ENCODE data around the gene EEF1A2.
"Not testable (repeated sequence)": the region's sequence is repeated elsewhere in the genome, so short reads cannot be mapped to it uniquely, and the experiment has no call there.

EEF1A2 gene

DNA sequence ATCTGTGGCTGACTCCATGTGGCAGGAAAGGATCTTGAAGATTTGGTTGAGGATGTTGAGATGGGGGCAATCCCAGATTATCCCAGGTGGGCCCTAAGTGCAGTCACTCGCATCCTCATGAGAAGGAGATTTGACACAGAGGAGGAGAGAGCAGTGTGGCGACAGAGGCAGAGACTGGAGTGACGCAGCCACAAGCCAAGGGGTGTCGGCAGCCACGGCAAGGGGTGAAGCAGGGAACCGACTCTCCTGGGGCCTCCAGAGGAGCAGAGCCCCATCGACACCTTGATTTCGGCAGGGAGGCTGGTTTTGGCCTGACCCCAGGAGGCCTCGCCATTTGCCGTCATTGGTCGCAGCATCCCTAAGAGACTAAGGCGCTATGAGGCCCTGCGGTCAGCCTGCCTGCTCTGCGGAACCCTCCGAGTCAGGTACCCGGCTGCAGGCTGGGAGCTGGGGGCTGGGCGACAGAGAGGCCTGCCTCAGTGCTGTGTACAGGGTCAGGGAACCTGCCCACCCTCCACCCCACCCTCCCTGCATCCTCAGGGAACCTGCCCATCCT, 12.5 kb downstream of the EEF1A2 start:
- no peak for DNase-seq
- TF ChIP-seq POLR2A (IDR thresholded peaks at IDR 0.05; ENCODE audit: low read length) (no peak), GATA1 (IDR thresholded peaks at IDR 0.05; ENCODE audit: low read depth, low read length) (no peak)

DNA sequence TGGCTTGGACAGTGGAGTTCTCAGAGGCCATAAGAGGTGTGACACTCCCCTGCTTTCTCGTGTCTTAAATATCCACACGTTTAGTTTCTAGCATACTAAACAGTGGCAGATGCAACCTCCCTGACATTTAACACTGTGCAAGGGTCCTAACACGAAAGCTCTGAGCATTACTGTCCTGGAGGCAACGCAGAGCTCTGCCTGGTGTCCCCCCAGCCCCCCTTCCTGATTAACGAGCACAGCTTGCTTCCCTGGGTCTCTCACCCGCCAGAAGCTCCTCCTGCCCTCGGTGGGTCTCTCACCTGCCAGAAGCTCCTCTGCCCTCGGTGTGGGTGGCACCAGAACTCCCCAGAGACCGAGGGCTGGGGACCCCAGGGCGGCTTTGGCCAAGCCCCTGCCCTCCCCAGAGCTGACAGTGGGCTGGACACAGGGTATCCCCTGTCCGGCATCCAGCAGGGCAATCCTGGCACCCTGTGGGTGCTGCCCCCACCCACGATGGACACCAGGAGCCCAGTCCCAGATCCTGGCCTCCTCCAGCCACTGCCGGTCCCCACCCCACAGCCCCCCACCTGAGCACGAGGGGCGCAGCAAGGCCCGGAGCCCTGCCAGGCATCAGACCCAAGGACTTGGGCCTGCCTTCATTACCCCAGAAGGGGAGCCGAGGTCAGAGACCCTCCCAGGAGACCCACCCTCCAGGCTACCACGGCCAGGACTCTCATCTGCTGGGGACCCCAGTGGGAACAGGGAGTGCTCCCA, 14.1 kb downstream of the EEF1A2 start:
- TF ChIP-seq GATA1 (IDR thresholded peaks at IDR 0.05; ENCODE audit: low read depth, low read length) (no peak), POLR2A (IDR thresholded peaks at IDR 0.05; ENCODE audit: low read length) (no peak)
- DNase-seq: no peak

DNA sequence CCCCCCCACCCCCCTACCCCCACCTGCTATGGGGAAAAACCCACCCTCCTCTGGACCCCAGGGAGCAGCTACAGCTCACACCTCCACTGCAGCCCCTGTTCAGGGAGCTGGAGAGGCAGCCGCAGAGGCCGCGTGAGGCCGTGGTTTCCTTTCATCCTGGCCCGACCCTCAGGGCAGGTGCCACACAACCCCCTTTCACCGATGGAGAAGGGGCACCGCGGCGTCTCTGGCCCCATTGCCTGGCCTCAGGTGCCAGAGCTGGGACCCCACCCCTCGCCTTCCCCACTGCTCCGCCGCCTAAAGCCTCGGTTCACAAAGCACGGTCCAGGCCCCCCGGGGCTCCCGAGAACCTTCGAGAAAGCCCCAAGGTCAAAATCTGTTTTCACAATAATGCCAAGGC, 14.6 kb downstream of the EEF1A2 start:
- DNase-seq: no peak
- no peak for TF ChIP-seq POLR2A (IDR thresholded peaks at IDR 0.05; ENCODE audit: low read length)
- TF ChIP-seq GATA1 (IDR thresholded peaks at IDR 0.05; ENCODE audit: low read depth, low read length): no peak

DNA sequence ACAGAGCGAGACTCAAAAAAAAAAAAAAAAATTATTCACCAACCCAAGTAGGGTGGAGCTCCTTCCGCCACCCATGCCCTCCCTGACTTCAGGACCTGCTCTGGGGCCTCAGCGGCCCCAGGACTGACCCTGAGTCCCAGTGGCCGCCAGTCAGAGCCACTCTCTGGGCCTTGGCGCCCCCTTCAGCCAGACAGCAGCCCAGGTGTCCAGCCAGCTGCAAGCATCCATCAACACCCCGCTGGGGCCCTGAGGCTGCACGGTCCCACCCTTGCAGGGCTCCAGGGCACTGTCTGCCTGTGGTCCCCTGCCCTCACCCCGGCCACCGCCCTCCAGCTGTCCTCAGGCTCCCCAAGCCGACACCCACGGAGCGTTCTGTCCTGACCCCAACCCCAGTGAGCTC, 15.0 kb downstream of the EEF1A2 start:
- DNase-seq: no peak

DNA sequence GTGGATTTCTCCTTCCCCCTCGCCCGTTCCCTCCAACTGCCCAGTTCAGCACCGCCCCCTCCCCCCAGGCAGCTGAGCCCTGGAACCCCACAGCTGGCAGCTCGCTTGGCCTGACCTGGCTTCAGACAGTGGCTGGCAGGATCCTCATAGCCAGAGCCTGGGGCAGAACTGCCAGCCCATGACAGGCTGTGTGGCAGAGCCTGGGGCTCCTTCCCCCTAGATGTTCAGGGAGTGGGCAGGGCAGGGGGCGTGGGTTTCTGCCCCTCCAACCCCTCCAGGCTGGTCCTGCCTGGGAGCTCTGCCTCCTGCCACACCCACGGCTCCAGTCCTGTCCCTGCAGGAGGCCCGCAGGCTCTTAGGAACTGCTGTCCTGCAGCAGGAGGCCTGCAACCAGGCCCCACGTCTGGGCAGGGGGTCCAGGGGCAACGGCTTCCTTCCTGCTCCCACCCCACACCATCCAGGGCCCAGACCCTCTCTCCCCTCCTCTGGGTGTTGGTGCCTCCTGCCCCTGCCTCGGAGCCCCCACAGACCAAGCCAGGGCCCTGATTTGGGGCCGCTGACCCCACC, 16.8 kb downstream of the EEF1A2 start:
- TF ChIP-seq GATA1 (IDR thresholded peaks at IDR 0.05; ENCODE audit: low read depth, low read length) (no peak), POLR2A (IDR thresholded peaks at IDR 0.05; ENCODE audit: low read length) (no peak)
- DNase-seq: no peak

More for the DNA sequence above, 15.0 kb downstream of the EEF1A2 start:
- TF ChIP-seq POLR2A (IDR thresholded peaks at IDR 0.05; ENCODE audit: low read length) (no peak), GATA1 (IDR thresholded peaks at IDR 0.05; ENCODE audit: low read depth, low read length) (no peak)

DNA sequence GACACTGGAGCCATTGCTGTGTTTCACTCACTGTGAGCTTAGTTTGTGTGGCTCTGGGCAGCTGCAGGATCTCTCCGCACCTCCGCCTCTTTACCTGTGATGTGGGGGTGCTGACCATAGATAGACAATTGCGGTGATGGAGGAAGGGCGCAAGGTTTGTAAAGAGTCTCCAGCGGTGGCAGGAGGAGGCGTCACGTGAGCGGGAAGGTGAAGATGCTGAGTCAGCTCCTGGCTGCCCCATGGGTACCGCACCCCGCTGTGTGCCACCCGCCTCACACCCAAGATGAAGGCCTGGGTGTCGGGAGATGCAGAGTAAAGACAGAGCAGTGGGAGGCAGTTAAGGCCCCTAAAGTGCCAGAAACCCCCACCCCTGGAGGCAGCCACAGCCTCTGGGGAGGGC, 17.4 kb downstream of the EEF1A2 start:
- TF ChIP-seq POLR2A (IDR thresholded peaks at IDR 0.05; ENCODE audit: low read length) (no peak), GATA1 (IDR thresholded peaks at IDR 0.05; ENCODE audit: low read depth, low read length) (no peak)
- DNase-seq: no peak

DNA sequence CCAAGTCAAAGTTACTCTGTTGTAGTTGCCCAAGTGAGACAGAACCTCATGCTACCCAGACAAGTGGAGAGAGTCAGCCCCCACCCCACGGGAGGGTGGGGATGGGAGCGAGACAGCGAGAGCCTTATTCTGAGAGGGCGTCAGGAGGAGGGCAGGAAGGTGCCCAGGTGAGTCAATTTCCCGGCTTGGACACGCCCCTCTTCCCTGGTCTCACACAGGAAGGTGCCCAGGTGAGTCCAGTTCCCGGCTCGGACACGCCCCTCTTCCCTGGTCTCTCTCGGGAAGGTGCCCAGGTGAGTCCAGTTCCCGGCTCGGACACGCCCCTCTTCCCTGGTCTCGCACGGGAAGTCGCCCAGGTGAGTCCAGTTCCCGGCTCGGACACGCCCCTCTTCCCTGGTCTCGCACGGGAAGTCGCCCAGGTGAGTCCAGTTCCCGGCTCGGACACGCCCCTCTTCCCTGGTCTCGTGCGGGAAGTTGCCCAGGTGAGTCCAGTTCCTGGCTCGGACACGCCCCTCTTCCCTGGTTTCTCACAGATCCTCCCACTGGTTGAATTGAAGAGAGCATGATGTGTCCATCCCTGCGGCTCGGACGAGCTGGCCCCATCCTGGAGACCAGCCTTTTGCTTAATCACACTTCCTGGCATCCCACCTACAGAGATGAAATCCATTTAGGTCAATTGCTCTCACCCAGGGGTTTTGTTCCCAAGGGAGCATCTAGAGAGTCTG, 19.0 kb downstream of the EEF1A2 start:
- DNase-seq: not testable (repeated sequence)

DNA sequence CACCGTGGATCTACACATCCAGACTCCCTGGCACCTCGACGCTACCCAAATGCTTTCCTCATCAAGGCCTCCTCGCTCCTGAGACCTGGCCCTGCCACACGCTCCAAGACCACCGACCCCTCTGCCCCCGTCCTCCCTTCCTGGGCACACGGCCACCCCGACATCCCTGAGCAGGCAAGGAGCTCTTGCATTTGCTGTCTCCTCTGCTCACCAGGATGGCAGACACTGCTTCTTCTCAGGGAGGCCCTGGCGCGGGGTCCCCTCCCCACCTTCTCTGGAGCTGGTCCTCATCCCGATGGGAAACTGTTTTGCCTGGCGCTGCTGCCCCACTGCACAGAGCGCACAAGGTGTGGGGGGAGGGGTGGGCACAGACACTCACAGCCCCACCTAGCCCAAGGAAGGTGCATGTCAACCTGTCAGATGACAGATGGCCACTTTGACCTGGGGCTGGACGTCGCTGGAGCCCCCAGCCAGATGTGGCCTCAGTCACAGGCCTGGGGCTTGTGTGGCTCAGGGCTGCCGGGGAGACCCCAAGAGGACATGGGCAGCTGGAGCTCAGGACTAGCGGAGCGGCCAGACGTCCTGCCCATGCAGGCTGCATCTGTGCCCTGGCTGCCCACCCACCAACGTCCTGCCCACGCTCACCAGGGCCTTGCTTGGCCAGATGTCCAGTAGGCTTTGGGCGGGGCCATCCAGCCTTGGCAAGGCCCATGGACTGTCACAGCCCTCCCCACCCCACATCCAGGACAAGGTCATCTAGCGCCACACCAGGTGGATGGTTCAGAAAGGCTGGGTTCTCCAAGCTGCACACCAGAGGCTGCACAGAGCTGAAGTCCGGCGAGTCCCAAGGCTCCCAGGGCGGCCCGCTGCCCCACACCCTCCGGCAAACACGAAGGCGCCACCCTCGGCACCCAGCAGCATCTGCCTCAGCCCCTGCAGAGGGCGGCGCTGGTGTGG, 20.3 kb downstream of the EEF1A2 start:
- DNase-seq: no peak
- TF ChIP-seq POLR2A (IDR thresholded peaks at IDR 0.05; ENCODE audit: low read length) (no peak), GATA1 (IDR thresholded peaks at IDR 0.05; ENCODE audit: low read depth, low read length) (no peak)

DNA sequence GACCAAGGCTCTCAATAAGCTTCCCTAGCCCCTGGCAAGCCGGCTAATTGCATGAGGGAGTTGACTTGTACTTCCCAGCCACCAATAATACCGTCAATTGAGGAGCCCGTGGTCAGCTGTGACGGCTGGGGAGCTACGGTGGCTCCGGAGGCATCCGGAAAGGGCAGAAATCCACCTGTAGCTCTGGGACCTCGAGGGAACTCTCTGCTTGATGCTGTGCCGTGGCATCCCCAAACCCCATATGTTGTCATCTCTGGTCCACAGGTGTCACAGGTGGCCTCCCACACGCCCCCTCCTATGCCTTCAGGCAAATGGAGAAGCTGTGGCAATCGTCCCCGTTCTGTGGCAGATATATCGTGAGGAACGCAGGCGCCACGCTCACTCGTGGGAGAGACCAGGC, 20.9 kb downstream of the EEF1A2 start:
- TF ChIP-seq POLR2A (IDR thresholded peaks at IDR 0.05; ENCODE audit: low read length): no peak
- no peak for TF ChIP-seq GATA1 (IDR thresholded peaks at IDR 0.05; ENCODE audit: low read depth, low read length)
- no peak for DNase-seq

DNA sequence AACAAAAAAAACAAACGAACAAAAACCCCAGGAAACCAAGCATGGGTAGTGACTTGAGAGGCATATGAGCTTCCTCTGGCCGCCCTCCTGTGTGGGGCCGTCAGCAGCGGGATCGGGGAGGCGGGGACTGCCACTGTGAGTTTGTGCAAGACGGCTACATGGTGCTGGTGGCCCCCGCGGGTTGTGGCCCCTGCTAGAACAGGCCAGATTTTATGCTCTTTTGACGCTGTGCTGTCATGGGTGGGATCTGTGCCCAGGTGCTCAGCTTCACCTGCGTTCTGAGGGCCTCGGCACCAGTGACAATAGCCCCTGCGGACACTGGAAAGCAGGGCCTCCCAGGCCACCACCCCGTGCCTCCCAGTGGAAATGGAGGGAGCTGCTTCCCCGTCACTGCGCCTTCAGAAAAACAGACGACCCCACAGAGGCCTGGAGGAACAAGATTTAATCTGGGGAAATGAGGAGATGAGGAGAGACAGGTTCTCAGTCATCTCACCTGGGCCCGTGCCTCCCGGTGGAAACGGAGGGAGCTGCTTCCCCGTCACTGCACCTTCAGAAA, 21.7 kb downstream of the EEF1A2 start:
- no peak for DNase-seq

DNA sequence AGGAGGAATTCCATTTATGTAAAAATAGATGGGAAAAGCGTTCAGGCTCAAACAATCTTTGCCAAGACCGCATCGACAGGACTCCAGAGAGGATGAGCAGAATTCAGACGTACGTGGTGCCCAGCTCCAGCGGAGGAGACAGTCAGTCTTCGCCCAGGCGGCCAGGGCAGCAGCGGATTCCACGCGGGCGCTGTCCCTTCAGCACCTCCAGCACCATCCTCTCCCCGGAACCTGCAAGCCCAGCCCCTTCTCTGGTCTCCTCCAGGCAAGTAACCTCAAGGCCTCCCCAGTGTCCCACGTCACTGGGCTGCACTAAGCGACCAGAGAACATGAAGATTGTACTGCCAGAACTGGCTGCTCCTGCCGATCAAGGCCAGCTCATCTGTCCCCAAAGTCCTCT, 23.7 kb downstream of the EEF1A2 start:
- no peak for DNase-seq
- TF ChIP-seq POLR2A (IDR thresholded peaks at IDR 0.05; ENCODE audit: low read length): no peak
- TF ChIP-seq GATA1 (IDR thresholded peaks at IDR 0.05; ENCODE audit: low read depth, low read length): no peak

More for the DNA sequence above, 21.7 kb downstream of the EEF1A2 start:
- TF ChIP-seq POLR2A (IDR thresholded peaks at IDR 0.05; ENCODE audit: low read length) (no peak), GATA1 (IDR thresholded peaks at IDR 0.05; ENCODE audit: low read depth, low read length) (no peak)

DNA sequence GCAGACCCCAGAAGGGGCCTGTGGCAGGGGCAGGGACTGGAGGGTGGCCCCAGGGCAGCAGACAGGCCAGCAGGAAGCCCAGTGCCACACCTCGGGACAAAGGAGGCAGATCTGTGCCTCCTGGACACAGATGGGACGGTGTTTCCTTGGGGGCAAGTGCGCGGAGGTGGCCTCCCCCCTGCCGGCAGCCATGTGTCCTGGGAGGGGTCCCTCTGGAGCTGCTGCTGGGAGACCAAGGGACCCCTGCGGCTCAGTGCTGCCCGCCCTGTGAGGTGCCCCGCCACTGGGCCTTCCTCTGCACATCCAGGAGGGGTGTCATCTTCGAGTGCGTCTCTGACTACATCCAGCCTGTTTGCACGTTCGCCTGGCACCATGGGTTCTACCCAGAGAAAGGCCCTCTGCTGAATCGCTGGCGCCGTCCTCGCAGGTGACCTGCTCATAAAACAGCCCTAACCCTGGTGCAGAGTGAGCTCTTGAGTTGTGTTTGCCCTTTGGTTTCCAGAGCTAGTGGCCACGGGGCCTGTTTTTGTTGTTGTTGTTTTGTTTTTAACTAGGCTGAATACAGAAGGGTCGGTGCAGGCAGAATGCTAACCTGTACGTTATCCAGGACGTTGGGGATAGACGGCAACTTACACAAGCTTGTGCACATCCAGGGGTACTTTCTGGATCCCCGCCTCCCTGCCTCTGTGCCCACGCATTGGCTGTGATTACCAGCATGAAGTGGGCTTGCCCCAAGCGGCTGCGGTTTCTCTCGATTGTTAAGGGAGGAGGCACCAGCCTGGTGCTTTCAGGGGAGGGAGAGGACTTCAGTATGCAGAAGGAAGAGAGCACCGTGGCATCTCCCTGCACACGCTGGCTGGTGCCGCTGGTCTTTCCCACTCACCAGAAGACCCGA, 25.1 kb downstream of the EEF1A2 start:
- TF ChIP-seq GATA1 (IDR thresholded peaks at IDR 0.05; ENCODE audit: low read depth, low read length): no peak
- TF ChIP-seq POLR2A (IDR thresholded peaks at IDR 0.05; ENCODE audit: low read length): no peak
- DNase-seq: no peak

Data from erythroblast (primary cell).